Right atrium auricular region (tissue), 2 donors: ENCODE measurements around the gene CD34. TPM values are rescaled to one million over a fixed set of nuclear protein-coding genes. Genes with fewer than 3 reads are reported as not detected.
A peak's percentile ranks its signal among the peaks of the same experiment; 100 is the strongest.
"Not testable (repeated sequence)": the region's sequence is repeated elsewhere in the genome, so short reads cannot be mapped to it uniquely, and the experiment has no call there.

Experiments used
- DNase-seq: peaks from one replicate; pipeline ENCODE4 v3.0.0-alpha.2; 2019; ENCODE audit warnings: low spot score
- H3K27ac ChIP-seq, 2 donors: fragments of 200-600 bp; sonication (generic); 1 replicate in 1 of 2; 2 replicates in 1 of 2; pipeline ENCODE4 v1.5.1; 2016 to 2019
- H3K27me3 ChIP-seq, 2 donors: fragments of 200-600 bp; sonication (generic); one replicate each; pipeline versions ENCODE4 v1.5.1 to v1.6.0; 2017 to 2019
- H3K36me3 ChIP-seq: fragments of 200-600 bp; sonication (generic); one replicate; pipeline ENCODE4 v1.5.1; 2016
- H3K4me1 ChIP-seq, 2 donors: fragments of 200-600 bp; sonication (generic); one replicate each; pipeline versions ENCODE4 v1.5.1 to v1.6.0; 2017 to 2019
- H3K4me3 ChIP-seq, 2 donors: fragments of 200-600 bp; sonication (generic); 1 replicate in 1 of 2; 2 replicates in 1 of 2; pipeline ENCODE4 v1.5.1; 2017 to 2019; ENCODE audit warnings: mild to moderate bottlenecking in 1 of 2, moderate library complexity in 1 of 2
- H3K9me3 ChIP-seq, 2 donors: fragments of 200-600 bp; sonication (generic); one replicate each; pipeline ENCODE4 v1.5.1; 2019
- total RNA-seq, 2 donors: library from RNA; depleted of rRNA; stranded (reverse); fragments of >200 nt; gene quantifications; one replicate each; pipeline ENCODE4 v1.1.0, GENCODE V29; 2016
- TF ChIP-seq, protein P1 (sequence below), 2 donors: fragments of 200-600 bp; sonication (generic); IDR thresholded peaks; one replicate each; pipeline ENCODE4 v1.5.1; 2019; ENCODE audit warnings: antibody characterized with exemption in 2 of 2

Gene CD34
- total RNA-seq, 2 donors from 2014 or later = 76.7 to 76.8 TPM

DNA sequence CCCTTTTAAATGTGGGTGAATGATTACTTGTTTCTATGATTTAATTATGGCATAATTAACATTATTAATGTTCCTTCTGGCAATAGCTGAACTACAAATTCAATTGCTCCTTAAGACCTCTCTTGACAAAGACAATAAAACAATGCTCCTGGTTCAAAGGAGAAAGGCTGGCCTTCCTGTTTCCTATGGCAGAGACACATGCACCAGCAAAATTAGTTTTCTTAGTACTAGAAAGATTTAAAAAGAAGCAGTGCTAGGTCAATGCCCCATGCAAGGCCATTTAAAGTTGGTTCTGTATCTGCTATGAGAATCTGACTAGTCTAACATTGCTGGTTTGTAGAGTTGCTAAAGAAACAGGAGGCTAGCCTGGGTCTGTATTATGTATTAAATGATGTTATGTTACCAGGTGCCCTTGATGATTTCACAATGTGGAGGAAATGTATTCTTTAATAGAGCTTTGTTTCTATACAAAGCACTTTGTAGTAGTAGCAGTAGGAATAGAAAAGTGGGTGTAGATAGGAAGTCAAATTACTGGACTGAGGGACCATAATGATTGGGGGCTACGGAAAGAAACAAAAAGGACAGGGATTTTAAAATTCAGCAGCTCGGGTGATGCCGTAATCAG, 38.8 kb upstream of the CD34 start:
- no peak overlapping the region for H3K4me3 ChIP-seq
- no peaks in the 10 kb centered on the region for H3K4me1 ChIP-seq
- H3K27ac ChIP-seq = peak overlapping the region in 1 of 2 donors; percentile 13
- no peak for DNase-seq
- no peaks in the 10 kb centered on the region for H3K9me3 ChIP-seq
- TF ChIP-seq, protein P1, sequence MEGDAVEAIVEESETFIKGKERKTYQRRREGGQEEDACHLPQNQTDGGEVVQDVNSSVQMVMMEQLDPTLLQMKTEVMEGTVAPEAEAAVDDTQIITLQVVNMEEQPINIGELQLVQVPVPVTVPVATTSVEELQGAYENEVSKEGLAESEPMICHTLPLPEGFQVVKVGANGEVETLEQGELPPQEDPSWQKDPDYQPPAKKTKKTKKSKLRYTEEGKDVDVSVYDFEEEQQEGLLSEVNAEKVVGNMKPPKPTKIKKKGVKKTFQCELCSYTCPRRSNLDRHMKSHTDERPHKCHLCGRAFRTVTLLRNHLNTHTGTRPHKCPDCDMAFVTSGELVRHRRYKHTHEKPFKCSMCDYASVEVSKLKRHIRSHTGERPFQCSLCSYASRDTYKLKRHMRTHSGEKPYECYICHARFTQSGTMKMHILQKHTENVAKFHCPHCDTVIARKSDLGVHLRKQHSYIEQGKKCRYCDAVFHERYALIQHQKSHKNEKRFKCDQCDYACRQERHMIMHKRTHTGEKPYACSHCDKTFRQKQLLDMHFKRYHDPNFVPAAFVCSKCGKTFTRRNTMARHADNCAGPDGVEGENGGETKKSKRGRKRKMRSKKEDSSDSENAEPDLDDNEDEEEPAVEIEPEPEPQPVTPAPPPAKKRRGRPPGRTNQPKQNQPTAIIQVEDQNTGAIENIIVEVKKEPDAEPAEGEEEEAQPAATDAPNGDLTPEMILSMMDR (IDR thresholded peaks at IDR 0.05) = no peak
- no peaks in the 10 kb centered on the region for H3K36me3 ChIP-seq
- no peaks in the 10 kb centered on the region for H3K27me3 ChIP-seq

DNA sequence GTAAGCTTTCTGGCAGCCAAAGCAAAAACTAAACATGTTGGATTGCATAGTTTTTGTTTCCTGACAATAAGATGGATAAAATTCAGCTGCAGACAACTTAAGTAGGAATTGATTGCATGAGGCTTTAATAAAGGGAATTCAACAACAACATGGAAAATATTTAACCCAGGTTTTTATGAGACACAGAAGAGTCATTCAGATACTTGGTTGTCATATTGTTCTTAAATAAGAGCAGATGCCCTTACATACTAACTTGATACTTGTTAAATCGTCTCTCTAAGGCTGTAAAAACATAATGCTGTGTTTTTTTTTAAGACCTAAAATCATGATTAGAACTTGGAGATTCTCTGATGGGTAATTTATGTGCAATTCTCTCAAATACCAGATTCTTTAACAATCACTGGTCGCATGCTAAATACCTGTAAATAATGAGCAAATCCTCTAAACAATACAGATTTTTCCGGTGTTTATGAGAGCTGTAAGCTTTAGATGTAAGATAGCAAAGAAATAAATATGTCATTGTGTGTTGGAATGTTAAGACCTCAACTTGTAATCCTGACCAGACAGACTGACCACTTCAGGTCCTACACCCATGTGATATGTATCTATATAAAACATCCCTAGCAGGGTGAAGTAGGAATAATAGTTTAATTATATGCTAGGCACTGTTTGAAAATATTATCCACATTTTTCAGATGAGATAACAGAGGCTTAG, 37.8 kb upstream of the CD34 start:
- TF ChIP-seq, protein P1 (IDR thresholded peaks at IDR 0.05) = no peak
- H3K4me3 ChIP-seq = no peak overlapping the region
- H3K4me1 ChIP-seq = no peaks in the 10 kb centered on the region
- no peaks in the 10 kb centered on the region for H3K9me3 ChIP-seq
- no peak for DNase-seq
- H3K27ac ChIP-seq = peak overlapping the region in 1 of 2 donors; percentile 13
- H3K36me3 ChIP-seq = no peaks in the 10 kb centered on the region
- no peaks in the 10 kb centered on the region for H3K27me3 ChIP-seq

GRCh38 chr1:207946756-207947155, 35.8 kb upstream of the CD34 start:
- H3K27ac ChIP-seq = no peak overlapping the region
- TF ChIP-seq, protein P1 (IDR thresholded peaks at IDR 0.05) = no peak

GRCh38 chr1:207944571-207944970, 33.6 kb upstream of the CD34 start:
- Histone ChIP-seq H3K27me3 (no peaks in the 10 kb centered on the region), H3K4me3 (no peak overlapping the region), H3K36me3 (no peaks in the 10 kb centered on the region), H3K9me3 (no peaks in the 10 kb centered on the region), H3K27ac (no peak overlapping the region), H3K4me1 (peaks cover 0 to 26% of the 10 kb centered on the region in 2 donors)
- no peak for DNase-seq
- TF ChIP-seq, protein P1 (IDR thresholded peaks at IDR 0.05) = no peak

More at GRCh38 chr1:207946756-207947155, 35.8 kb upstream of the CD34 start:
- no peaks in the 10 kb centered on the region for H3K9me3 ChIP-seq
- no peak overlapping the region for H3K4me3 ChIP-seq
- H3K4me1 ChIP-seq = peaks cover 0 to 7% of the 10 kb centered on the region in 2 donors
- H3K36me3 ChIP-seq = no peaks in the 10 kb centered on the region
- no peak for DNase-seq
- H3K27me3 ChIP-seq = no peaks in the 10 kb centered on the region

- not testable (repeated sequence) for H3K9me3 ChIP-seq, DNase-seq, H3K36me3 ChIP-seq, H3K27me3 ChIP-seq
- H3K4me3 ChIP-seq = peak overlapping the region in 1 of 2 donors; percentile 23
- H3K4me1 ChIP-seq = peaks cover 0 to 45% of the 10 kb centered on the region in 2 donors
- peak overlapping the region; percentile 80 to 82 for H3K27ac ChIP-seq
These were observed 31.4 kb upstream of the CD34 start for GRCh38 chr1:207942337-207942741.

- no peaks in the 10 kb centered on the region for H3K9me3 ChIP-seq
- peak overlapping the region; percentile 80 to 82 for H3K27ac ChIP-seq
- peak; percentile 97 for DNase-seq
- peak overlapping the region in 1 of 2 donors; percentile 23 for H3K4me3 ChIP-seq
- H3K27me3 ChIP-seq = no peaks in the 10 kb centered on the region
- TF ChIP-seq, protein P1 (IDR thresholded peaks at IDR 0.05) = no peak
- H3K4me1 ChIP-seq = peaks cover 0 to 45% of the 10 kb centered on the region in 2 donors
- no peaks in the 10 kb centered on the region for H3K36me3 ChIP-seq
These were observed 30.7 kb upstream of the CD34 start for GRCh38 chr1:207941665-207942064.
